Tibial nerve (tissue), 4 donors: ENCODE data around the gene CPXM2.

Experiments used
- EP300 ChIP-seq, 2 donors: sonication (generic); formaldehyde crosslinking; IDR thresholded peaks; one replicate each; pipeline ENCODE4 v1.6.1; 2017; ENCODE audit warnings: antibody characterized with exemption in 2 of 2, mild to moderate bottlenecking in 1 of 2
- POLR2A ChIP-seq, 2 donors: fragments of 450-650 bp; IDR thresholded peaks; one replicate each; pipeline ENCODE4 v1.6.1; 2017; ENCODE audit warnings: antibody characterized with exemption in 2 of 2, mild to moderate bottlenecking in 2 of 2, moderate library complexity in 2 of 2
- TF ChIP-seq, protein P1 (sequence below), 5 experiments: fragments of 200-600 bp in 3 of 5; fragments of 450-650 bp in 2 of 5; sonication (generic) in 3 of 5; IDR thresholded peaks; one replicate each; pipeline ENCODE4 v1.5.1; 2016 to 2019; ENCODE audit warnings: antibody characterized with exemption in 5 of 5, mild to moderate bottlenecking in 3 of 5, moderate library complexity in 2 of 5

DNA sequence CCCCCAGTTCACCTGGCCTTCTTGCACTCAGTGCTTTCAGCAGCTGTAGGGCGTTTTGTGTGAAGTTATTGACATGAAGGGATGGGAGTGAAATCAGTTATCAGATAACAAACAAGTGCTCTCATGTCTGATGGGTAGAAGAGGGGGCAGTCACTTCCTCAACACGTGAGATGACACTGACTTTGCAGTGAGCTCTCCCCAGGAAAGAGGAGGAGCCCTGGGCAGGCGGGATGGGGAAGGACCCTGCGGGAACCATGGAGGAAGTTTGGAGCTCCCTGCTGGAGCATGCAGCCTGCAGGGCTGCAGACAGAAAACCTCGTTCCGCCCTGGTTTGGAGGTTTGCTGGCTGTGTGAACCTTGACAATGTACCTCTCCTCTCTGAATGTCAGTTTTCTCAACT, 186.8 kb downstream of the CPXM2 start:
- TF ChIP-seq, protein P1, sequence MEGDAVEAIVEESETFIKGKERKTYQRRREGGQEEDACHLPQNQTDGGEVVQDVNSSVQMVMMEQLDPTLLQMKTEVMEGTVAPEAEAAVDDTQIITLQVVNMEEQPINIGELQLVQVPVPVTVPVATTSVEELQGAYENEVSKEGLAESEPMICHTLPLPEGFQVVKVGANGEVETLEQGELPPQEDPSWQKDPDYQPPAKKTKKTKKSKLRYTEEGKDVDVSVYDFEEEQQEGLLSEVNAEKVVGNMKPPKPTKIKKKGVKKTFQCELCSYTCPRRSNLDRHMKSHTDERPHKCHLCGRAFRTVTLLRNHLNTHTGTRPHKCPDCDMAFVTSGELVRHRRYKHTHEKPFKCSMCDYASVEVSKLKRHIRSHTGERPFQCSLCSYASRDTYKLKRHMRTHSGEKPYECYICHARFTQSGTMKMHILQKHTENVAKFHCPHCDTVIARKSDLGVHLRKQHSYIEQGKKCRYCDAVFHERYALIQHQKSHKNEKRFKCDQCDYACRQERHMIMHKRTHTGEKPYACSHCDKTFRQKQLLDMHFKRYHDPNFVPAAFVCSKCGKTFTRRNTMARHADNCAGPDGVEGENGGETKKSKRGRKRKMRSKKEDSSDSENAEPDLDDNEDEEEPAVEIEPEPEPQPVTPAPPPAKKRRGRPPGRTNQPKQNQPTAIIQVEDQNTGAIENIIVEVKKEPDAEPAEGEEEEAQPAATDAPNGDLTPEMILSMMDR (IDR thresholded peaks at IDR 0.05), result no peak
- TF ChIP-seq POLR2A (IDR thresholded peaks at IDR 0.05) (no peak), EP300 (IDR thresholded peaks at IDR 0.05) (no peak)
